Stomach (tissue), 9 donors: ENCODE results near the gene ENSA. TPM values are rescaled to one million over a fixed set of nuclear protein-coding genes. Genes with fewer than 3 reads are reported as not detected.
A peak's percentile ranks its signal among the peaks of the same experiment; 100 is the strongest.

ENCODE experiments used
- DNase-seq, 2 donors: peaks; one replicate each; pipeline versions ENCODE4 v3.0.0 to v3.0.0-alpha.2; 2013 to 2019
- H3K27ac ChIP-seq, 5 donors: fragments of 200-600 bp in 4 of 5; sonication (generic) in 4 of 5; one replicate each; pipeline ENCODE4 v1.5.1; 2013 to 2019; ENCODE audit warnings: mild to moderate bottlenecking in 1 of 5, moderate library complexity in 1 of 5
- H3K27me3 ChIP-seq, 3 donors: fragments of 200-600 bp; sonication (generic); one replicate each; pipeline ENCODE4 v1.5.1; 2017 to 2019; ENCODE audit warnings: mixed run types in 1 of 3
- H3K36me3 ChIP-seq, 4 donors: fragments of 200-600 bp; sonication (generic); 1 replicate in 3 of 4; 2 replicates in 1 of 4; pipeline ENCODE4 v1.5.1; 2016 to 2019
- H3K4me1 ChIP-seq, 4 donors: fragments of 200-600 bp; sonication (generic); one replicate each; pipeline ENCODE4 v1.5.1; 2016 to 2019
- H3K4me3 ChIP-seq, 4 donors: fragments of 200-600 bp; sonication (generic) in 3 of 4; one replicate each; pipeline ENCODE4 v1.5.1; 2016 to 2019; ENCODE audit warnings: mild to moderate bottlenecking in 1 of 4
- H3K9me3 ChIP-seq, 4 donors: fragments of 200-600 bp; sonication (generic); one replicate each; pipeline ENCODE4 v1.5.1; 2016 to 2019
- CTCF ChIP-seq, 7 experiments: fragments of 450-650 bp in 4 of 7; fragments of 200-600 bp in 3 of 7; sonication (generic) in 3 of 7; IDR thresholded peaks; one replicate each; pipeline ENCODE4 v1.5.1; 2016 to 2019; ENCODE audit warnings: antibody characterized with exemption in 7 of 7, control low read depth in 2 of 7, mild to moderate bottlenecking in 1 of 7
- EP300 ChIP-seq: sonication (generic); formaldehyde crosslinking; IDR thresholded peaks from one replicate; pipeline ENCODE4 v1.6.1; 2017; ENCODE audit warnings: antibody characterized with exemption
- POLR2A ChIP-seq, 4 donors: fragments of 450-650 bp; IDR thresholded peaks; one replicate each; pipeline ENCODE4 v1.6.1; 2016; ENCODE audit warnings: antibody characterized with exemption in 4 of 4, control low read depth in 2 of 4, mild to moderate bottlenecking in 1 of 4, moderate library complexity in 1 of 4
- POLR2AphosphoS5 ChIP-seq, 3 donors: sonication (generic); formaldehyde crosslinking; IDR thresholded peaks; one replicate each; pipeline ENCODE4 v1.6.1; 2016; ENCODE audit warnings: antibody characterized with exemption in 3 of 3
- WGBS, 5 donors: extraction: QIAGEN DNeasy Blood & Tissue Kit in 3 of 5; methylation state at CpG; one replicate each; pipeline versions ENCODE4 v1.1.5 to v1.1.7; 2013 to 2018; 5-methylcytosine and 5-hydroxymethylcytosine counted together
- intact Hi-C: fragments of 100-400 bp; cut with DNase I; formaldehyde crosslinking; loops from one replicate; pipeline ENCODE4 v1.15.1; 2023; ENCODE audit warnings: low total_unique reads
- polyA plus RNA-seq, 3 donors: library from polyadenylated mRNA; stranded (reverse); fragments of 200-250 nt; gene quantifications; one replicate each; pipeline ENCODE4 v1.2.3, GENCODE V29; 2013
- total RNA-seq, 5 donors: library from RNA; depleted of rRNA; stranded (reverse); fragments of >200 nt; gene quantifications; one replicate each; pipeline versions ENCODE4 v1.1.0 to v1.2.3, GENCODE V29; 2014 to 2016
- donor health status: healthy with polysubstance abuse.
- donor health status: Bipolar disorder and iron deficiency.
- donor health status: healthy.

ENSA gene
- total and polyA plus RNA-seq, 8 donors, result 106 to 349 (median 142) TPM

DNA sequence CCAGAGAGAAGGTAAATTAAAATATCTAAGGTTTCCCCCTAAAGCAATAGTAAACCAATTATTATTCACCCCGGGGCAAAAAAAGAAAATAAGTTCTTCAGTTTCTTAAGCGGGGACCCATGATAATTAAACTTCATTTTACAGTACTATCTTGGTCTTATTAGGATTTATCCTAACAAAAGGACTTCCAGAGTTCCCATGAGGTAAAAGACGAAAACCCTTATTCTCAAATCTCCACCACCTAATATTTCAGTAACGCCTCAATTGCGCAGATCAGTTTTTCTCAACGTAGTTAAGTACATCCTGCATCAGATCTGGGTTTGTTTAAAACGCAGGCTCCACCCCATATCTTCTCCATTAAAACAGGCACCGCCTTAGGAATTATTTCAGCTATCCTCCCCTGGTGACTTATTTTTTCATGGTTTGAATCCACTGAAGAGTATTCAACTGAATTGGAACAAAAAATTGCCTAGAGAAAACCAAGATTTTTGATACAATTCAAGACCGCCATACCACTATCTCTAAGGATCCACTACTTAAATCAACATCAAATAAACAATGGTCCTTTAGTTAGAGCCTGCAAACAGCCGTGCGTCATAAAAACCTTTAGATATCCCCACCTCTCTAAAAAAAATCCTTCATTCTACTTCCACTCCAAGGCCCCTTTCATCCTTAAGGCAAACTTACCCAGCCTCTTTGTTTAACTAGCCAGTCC is 51.7 kb downstream of the ENSA start:
- peak; percentile 23 to 54 (median 49) for TF ChIP-seq POLR2AphosphoS5 (IDR thresholded peaks at IDR 0.05)
- TF ChIP-seq EP300, result no peak
- Histone ChIP-seq H3K4me3 (peak overlapping the region; percentile 74 to 99 (median 88)), H3K27me3 (no peaks in the 10 kb centered on the region), H3K27ac (peak overlapping the region; percentile 94 to 100 (median 100)), H3K36me3 (peaks cover 49 to 53% (median 51%) of the 10 kb centered on the region in 4 donors), H3K9me3 (no peaks in the 10 kb centered on the region), H3K4me1 (peaks cover 38 to 59% (median 42%) of the 10 kb centered on the region in 4 donors)
- peak in 1 of 2 donors; percentile 74 for DNase-seq
- intact Hi-C loops, result no loop called here
- 0 to 2% (median 1%) methylated on average over 11 of the region's 11 CpGs for WGBS, 5 donors

DNA sequence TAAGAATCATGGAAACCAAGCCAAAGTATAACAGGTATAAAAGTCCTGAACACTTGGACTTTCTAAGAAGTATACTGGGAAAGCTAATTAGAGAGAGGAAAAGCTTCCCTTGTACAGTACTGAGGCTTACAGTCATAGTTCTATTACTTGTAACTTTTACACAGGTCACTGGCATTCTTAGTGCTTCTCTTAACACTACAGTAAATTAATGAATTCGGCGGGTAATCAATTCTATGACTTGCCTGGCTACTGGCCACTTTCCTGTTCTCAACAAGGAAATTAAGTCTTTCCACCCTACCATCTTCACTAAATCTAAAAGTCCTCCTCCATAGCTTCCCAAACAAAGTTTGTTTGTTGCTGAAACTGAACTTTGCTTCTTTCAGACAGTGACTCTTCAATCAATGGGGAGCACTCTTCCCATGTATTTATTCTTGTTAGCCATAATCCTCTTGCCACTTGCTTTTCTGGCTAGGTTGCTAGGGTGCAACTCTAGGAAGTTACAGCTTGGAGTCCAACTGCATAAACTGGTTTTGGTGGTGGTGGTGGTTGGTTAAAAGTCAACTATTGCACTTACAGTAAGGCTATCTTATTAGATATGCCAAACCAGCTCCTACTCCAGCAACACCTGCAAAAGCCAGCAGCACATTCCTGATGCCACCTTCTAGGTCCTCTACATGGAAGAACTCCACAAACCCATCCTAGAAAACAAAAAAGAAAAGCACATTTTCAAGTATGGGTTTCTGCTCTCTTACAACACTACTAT is 52.4 kb downstream of the ENSA start:
- Histone ChIP-seq H3K4me1 (peaks cover 45 to 66% (median 49%) of the 10 kb centered on the region in 4 donors), H3K36me3 (peaks cover 54 to 58% (median 57%) of the 10 kb centered on the region in 4 donors), H3K27ac (peak overlapping the region; percentile 71 to 100 (median 100)), H3K9me3 (no peaks in the 10 kb centered on the region), H3K4me3 (peak overlapping the region; percentile 74 to 99 (median 88)), H3K27me3 (no peaks in the 10 kb centered on the region)
- WGBS, 5 donors, result 0 to 8% (median 4%) methylated on average over 2 of the region's 2 CpGs
- intact Hi-C loops, result no loop called here
- TF ChIP-seq EP300 (no peak), POLR2AphosphoS5 (IDR thresholded peaks at IDR 0.05) (peak in 1 of 3 donors; percentile 12)
- DNase-seq, result peak in 1 of 2 donors; percentile 68

DNA sequence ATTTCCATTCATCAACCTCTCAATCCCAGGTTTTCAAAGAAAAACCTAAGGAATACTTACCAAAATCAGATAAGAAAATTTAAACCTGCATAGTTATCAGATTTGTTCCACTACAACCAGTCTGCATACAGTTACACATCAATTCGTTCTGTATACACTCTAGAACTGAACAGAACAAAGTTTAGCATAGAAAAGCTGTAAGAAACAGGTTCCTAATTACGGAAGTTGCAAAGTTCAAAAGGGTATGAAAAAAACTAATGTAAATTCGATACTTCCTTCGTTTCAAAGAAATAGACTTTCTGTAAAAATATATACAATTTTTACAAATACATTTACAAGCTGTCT is 53.1 kb downstream of the ENSA start:
- intact Hi-C loops, result no loop called here
- 0 to 2% (median 1%) methylated on average over 4 of the region's 4 CpGs for WGBS, 5 donors
- Histone ChIP-seq H3K27ac (peak overlapping the region in 4 of 5 donors; percentile 94 to 100 (median 100)), H3K4me1 (peaks cover 52 to 67% (median 55%) of the 10 kb centered on the region in 4 donors), H3K36me3 (peaks cover 55 to 64% (median 63%) of the 10 kb centered on the region in 4 donors), H3K27me3 (no peaks in the 10 kb centered on the region), H3K9me3 (no peaks in the 10 kb centered on the region), H3K4me3 (peak overlapping the region; percentile 74 to 99 (median 88))
- TF ChIP-seq POLR2A (IDR thresholded peaks at IDR 0.05) (no peak), EP300 (no peak), POLR2AphosphoS5 (IDR thresholded peaks at IDR 0.05) (no peak), CTCF (IDR thresholded peaks at IDR 0.05) (no peak)
- DNase-seq, result peak in 1 of 2 donors; percentile 9

- DNase-seq, result peak in 1 of 2 donors; percentile 30
Observed at GRCh38 chr1:150575518-150576366, 53.7 kb downstream of the ENSA start.

DNA sequence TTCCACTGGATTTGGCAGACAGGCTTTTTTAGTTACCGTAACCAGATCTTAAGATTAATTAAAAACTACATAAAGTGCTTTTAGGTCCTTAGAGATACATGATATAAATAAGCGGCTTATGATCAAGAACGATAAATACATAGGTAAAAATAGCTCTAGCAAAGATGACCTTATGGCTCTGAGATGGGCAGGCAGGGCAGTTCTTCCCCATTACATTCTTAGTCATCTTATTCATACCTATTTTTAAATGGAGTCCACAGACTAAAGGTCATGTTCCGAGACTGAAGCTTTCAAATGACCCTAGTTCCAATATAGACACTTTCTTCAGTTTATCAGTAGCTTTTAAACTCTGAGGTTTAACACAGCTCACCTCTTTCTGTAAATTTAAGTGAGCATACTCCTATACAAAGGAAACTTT is 54.3 kb downstream of the ENSA start:
- TF ChIP-seq POLR2A (IDR thresholded peaks at IDR 0.05) (no peak), EP300 (no peak), CTCF (IDR thresholded peaks at IDR 0.05) (no peak), POLR2AphosphoS5 (IDR thresholded peaks at IDR 0.05) (no peak)
- intact Hi-C loops, result no loop called here
- Histone ChIP-seq H3K36me3 (peaks cover 60 to 75% (median 70%) of the 10 kb centered on the region in 4 donors), H3K9me3 (no peaks in the 10 kb centered on the region), H3K4me1 (peaks cover 58 to 67% (median 62%) of the 10 kb centered on the region in 4 donors), H3K27ac (peak overlapping the region in 4 of 5 donors; percentile 94 to 100 (median 100)), H3K27me3 (no peaks in the 10 kb centered on the region), H3K4me3 (peak overlapping the region; percentile 74 to 99 (median 88))
- peak in 1 of 2 donors; percentile 19 for DNase-seq
- 11 to 23% (median 16%) methylated on average over 4 of the region's 4 CpGs for WGBS, 5 donors

More at GRCh38 chr1:150575518-150576366, 53.7 kb downstream of the ENSA start:
- WGBS, 5 donors, result 3 to 14% (median 8%) methylated on average over 1 of the region's 1 CpG
- Histone ChIP-seq H3K27me3 (no peaks in the 10 kb centered on the region), H3K27ac (peak overlapping the region in 4 of 5 donors; percentile 94 to 100 (median 100)), H3K36me3 (peaks cover 60 to 70% (median 67%) of the 10 kb centered on the region in 4 donors), H3K9me3 (no peaks in the 10 kb centered on the region), H3K4me3 (peak overlapping the region; percentile 74 to 99 (median 88)), H3K4me1 (peaks cover 58 to 67% (median 61%) of the 10 kb centered on the region in 4 donors)
- intact Hi-C loops, result no loop called here
- no peak for TF ChIP-seq EP300
- peak in 2 of 3 donors; percentile 54 to 56 for TF ChIP-seq POLR2AphosphoS5 (IDR thresholded peaks at IDR 0.05)
- peak in 1 of 4 donors; percentile 10 for TF ChIP-seq POLR2A (IDR thresholded peaks at IDR 0.05)
